GM12874 (cell line): ENCODE results near the gene TCN1.

Experiments used
- TF ChIP-seq, protein P1 (sequence below): IDR thresholded peaks from 2 replicates; pipeline ENCODE4 v1.5.1; 2011; ENCODE audit warnings: low read depth, mild to moderate bottlenecking, control low read depth, low read length, moderate library complexity; ENCODE audit not compliant: insufficient read depth

TCN1 gene

DNA sequence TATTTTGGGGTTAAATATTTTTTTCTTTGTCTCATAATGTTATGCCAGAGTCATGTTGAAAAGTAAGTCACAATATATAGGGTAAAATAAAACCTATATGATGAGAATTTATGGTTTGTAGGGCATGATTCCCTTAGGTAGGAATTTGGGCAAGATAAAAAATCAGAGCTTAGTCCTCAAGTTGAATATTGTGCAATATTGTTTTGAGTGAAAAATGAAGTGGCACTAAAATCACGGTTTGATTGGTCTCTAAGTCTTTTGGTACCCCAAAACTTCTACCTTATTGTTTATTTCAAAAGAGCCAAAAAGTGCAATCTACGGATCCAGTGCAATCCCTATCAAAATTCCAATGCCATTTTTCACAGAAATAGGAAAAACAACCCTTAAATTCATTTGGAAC is 54.1 kb downstream of the TCN1 start:
- TF ChIP-seq, protein P1, sequence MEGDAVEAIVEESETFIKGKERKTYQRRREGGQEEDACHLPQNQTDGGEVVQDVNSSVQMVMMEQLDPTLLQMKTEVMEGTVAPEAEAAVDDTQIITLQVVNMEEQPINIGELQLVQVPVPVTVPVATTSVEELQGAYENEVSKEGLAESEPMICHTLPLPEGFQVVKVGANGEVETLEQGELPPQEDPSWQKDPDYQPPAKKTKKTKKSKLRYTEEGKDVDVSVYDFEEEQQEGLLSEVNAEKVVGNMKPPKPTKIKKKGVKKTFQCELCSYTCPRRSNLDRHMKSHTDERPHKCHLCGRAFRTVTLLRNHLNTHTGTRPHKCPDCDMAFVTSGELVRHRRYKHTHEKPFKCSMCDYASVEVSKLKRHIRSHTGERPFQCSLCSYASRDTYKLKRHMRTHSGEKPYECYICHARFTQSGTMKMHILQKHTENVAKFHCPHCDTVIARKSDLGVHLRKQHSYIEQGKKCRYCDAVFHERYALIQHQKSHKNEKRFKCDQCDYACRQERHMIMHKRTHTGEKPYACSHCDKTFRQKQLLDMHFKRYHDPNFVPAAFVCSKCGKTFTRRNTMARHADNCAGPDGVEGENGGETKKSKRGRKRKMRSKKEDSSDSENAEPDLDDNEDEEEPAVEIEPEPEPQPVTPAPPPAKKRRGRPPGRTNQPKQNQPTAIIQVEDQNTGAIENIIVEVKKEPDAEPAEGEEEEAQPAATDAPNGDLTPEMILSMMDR: no peak

DNA sequence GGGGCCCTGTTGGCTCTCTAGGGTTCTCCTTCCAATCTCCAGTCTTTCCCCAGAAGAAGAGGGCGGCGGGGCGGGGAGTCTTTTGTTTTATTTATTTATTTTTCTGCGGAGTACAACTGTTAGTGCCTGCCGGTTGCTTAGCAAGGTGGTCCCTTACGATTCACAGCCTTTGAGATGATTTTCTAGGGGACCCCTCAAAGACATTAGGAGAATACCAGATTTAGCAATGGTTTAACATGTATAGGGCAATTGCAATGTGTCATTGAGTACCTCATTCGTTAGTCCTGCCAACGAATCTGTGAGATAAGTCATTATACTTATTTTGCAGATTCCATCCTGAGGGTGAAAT is 55.4 kb downstream of the TCN1 start:
- TF ChIP-seq, protein P1: no peak

DNA sequence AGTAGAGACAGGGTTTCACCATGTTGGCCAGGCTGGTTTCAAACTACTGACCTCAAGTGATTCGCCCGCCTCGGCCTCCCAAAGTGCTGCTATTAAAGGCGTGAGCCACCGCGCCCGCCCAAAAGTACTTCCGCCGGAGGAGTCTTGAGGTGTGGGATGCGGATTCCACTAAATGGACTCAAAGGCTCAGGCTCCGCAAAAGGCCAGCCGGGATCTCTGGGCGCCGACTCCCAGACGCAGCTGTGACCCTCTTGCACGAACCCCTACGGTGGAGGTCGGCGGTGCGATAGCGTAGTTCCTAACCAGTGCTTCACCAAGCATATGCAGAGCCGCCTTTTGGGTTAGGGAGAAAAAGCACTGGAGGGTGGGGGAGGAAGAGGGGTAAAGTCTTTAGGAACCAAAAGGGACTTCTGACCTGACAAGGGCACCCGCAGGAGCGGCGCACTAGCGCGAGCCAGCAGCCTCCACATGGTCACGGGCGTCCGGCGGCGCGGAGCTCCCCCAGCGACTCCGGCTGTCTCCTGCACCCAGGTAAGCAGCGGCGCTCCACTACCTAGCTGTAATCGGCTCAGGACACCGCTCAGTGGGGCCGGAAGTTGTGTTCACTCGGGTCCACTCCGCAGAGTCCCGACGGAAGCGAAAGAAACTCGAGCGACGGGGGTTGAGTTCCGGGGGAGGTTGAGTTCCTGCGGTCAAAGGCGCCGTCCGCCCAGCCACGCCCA is 55.9 kb downstream of the TCN1 start, which contains the start of gene MRPL16:
MRPL16 (minus strand) TSS at position 590 of the 722 bp plus-strand sequence; CDS start at position 470, 120 bp downstream.
- TF ChIP-seq, protein P1: peak; percentile 50

DNA sequence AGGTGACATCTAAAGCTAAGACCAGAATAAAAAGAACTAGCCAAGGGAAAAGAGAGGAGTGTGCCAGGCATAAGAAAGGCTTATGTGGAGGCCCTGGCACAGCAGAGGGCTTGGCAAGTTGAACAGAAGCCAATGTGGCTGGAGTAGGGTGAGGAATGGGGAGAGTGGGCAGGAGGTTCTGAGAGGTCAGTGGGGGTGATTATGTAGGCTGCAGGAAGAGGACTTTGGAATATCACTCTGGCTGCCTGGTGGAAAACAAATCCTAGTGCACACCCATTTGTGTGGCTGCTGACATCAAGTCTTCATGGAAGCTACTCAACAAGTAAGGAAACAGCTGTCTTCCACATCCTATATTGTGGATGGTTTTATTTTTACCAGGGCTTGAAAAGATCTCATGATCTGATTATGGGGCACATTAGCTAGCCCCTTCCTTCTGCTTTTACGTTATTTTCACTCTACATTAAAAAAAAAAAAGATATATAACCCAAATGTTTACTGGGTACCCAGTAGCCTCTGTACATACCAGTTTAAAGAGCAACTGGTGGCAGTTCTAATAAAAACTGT is 59.2 kb downstream of the TCN1 start:
- TF ChIP-seq, protein P1: no peak

DNA sequence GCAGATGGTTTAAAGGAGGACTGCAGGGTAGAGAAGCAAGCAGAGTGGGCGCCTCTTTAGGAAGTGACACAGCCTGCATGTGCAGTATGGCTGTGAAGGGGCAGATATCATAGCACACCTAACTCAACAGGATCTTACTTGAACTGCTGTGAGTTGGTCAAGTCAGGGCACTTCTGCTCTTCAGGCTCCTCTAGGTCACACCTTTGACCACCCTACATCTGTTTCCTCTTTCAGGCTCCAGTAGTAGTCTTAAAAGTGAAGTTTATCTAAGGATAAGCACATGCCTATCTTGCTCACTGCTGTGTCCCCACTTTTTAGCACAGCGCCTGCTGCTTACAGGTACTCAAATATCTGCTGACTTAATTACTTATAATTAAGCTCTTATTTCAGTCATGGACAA is 62.2 kb downstream of the TCN1 start:
- TF ChIP-seq, protein P1: no peak
